ENCODE measurements around the gene VSTM2B.

Gene VSTM2B

GRCh38 chr19:29587059-29587458 lies 61.3 kb downstream of the VSTM2B start:
- in situ Hi-C loops (cut with HindIII; ENCODE audit: low sequenced_read_pairs) = no loop called here

DNA sequence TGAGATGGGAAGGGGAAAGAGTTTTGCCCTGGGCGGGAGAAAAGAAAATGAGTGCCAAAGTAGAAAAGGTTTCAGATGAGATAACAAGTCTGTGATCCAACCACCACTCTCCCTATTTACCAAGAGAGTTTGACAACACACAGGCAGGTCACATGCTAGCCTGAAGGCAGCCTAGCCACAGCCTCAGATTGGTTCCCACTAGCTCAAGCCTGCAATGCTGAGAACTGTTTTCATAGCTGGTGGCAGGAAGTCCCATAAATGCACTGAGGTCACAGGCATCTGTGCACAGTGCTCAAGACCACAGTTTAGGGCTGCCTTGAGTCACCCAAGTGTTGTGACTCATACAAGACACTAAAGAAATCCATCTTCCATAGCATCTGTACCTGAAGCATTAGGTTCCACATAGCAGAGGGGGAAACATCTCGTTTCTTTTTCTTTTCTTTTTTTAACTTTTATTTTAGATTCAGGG lies 61.8 kb downstream of the VSTM2B start:
- in situ Hi-C loops (cut with HindIII; ENCODE audit: low sequenced_read_pairs) = no loop called here

- in situ Hi-C loops (cut with HindIII; ENCODE audit: low sequenced_read_pairs) = no loop called here
Measured at GRCh38 chr19:29588095-29588494, 62.3 kb downstream of the VSTM2B start.

- in situ Hi-C loops (cut with HindIII; ENCODE audit: low sequenced_read_pairs) = no loop called here
Measured at GRCh38 chr19:29590278-29590677, 64.5 kb downstream of the VSTM2B start.

DNA sequence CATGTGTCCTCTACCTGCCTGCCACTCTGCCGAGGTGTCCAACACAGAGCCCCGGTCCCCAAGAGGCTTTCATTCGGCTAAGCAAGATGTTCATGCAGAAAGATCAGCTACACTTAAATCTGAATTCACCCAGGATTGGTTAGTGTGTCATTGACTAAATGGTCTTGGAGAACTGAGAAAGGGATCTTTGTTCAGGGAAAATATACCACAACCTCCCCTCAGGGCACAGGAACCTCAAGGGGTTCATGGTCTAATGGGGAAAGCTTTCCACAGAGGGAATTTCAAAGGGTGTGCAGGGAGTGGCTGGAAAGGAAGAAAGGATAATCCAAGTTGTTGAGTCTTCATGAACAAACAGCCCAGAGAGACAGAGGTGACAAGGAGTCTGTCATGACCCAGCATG lies 65.9 kb downstream of the VSTM2B start:
- in situ Hi-C loops (cut with HindIII; ENCODE audit: low sequenced_read_pairs) = no loop called here

DNA sequence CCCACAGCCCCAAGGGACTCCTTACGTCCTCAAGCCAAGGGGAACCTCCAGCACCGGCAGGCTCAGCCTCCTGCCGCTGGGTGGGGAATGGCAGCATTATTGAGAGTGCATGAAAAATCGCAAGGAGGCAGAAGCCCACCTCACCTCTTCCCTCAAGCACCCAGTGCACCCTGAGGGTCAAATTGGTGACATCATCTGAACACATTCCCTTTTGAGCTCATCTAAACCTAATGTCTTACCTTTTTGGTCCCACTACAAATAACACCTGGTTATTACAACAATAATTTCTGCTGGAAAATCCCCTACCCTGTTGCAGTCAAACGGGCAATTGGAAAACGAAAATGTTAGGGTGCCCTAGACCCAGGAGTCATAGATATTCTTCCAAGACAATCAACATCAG lies 68.1 kb downstream of the VSTM2B start:
- in situ Hi-C loops (cut with HindIII; ENCODE audit: low sequenced_read_pairs) = no loop called here

GRCh38 chr19:29596080-29596727 lies 70.4 kb downstream of the VSTM2B start:
- in situ Hi-C loops (cut with HindIII; ENCODE audit: low sequenced_read_pairs) = no loop called here

GRCh38 chr19:29596885-29597525 lies 71.2 kb downstream of the VSTM2B start:
- in situ Hi-C loops (cut with HindIII; ENCODE audit: low sequenced_read_pairs) = no loop called here

DNA sequence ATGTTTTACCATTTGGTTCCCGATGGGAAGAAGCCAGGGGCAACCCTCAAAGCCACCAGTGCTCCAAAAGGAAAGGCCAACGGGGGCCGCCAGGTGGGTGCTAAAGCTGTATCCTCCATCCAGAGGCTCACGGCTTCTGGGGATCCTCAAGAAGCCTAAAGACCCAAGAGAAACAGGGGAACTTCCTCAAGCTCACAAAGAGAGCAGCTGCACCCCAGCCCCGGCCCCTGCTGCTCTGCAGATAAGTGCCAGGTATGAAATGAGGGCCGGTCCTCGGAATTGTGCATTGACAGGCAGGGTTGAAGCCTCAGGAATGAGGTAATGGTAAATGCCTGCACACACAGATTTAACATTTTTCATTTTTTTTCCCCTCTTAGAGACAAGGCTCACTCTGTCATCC lies 72.2 kb downstream of the VSTM2B start:
- in situ Hi-C loops (cut with HindIII; ENCODE audit: low sequenced_read_pairs) = no loop called here

- in situ Hi-C loops (cut with HindIII; ENCODE audit: low sequenced_read_pairs) = no loop called here
Measured at GRCh38 chr19:29598496-29598895, 72.7 kb downstream of the VSTM2B start.

DNA sequence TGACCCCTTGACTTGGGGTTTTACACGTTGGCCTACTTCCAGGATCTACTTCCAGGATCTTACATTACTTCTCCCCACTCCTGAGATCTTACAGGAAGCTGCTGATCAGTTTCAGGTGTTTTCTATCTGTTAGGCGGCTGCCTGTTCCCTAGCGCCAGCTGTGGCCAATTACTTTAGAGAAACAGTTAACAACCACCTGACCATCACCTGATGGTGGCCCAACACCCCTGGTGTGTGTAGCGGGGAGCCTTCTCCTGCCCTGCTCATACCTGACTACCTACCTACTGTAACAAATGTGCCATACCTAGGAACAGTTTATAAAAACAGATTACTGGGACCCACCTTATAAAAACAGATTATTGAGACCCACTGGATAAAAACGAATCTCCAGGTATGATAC lies 77.5 kb downstream of the VSTM2B start:
- in situ Hi-C loops (cut with HindIII; ENCODE audit: low sequenced_read_pairs) = no loop called here

GRCh38 chr19:29605653-29606419 lies 80.0 kb downstream of the VSTM2B start, which contains the start of gene POP4:
Gene POP4 (plus strand): TSS chr19:29606283. CDS start chr19:29606319, 36 bp downstream.
- in situ Hi-C loops (cut with HindIII; ENCODE audit: low sequenced_read_pairs) = loop anchor here (5.0 kb wide), 3 partner anchors 56 to 111 kb away; partner anchors contain the start of genes C19orf12 and VSTM2B

GRCh38 chr19:29606420-29606747 lies 80.6 kb downstream of the VSTM2B start:
- in situ Hi-C loops (cut with HindIII; ENCODE audit: low sequenced_read_pairs) = loop anchor here (5.0 kb wide), 3 partner anchors 56 to 111 kb away; partner anchors contain the start of genes C19orf12 and VSTM2B

- in situ Hi-C loops (cut with HindIII; ENCODE audit: low sequenced_read_pairs) = loop anchor here (5.0 to 10.0 kb wide), 4 partner anchors 53 to 205 kb away; partner anchors contain the start of genes C19orf12, CCNE1 and VSTM2B
Measured at GRCh38 chr19:29609636-29610035, 83.8 kb downstream of the VSTM2B start.

DNA sequence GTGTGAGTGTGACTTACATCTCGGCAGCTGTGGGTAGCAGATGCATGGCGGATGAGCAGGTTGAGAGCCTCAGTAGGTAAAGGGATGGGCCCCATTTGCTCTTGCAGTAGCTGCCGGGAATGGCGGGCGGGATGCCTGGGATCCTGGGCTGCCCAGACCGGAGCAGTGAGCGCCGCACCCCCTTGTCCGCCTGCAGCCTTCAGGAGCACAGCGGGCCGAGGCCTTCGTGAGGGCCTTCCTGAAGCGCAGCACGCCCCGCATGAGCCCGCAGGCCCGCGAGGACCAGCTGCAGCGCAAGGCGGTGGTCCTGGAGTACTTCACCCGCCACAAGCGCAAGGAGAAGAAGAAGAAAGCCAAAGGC lies 84.4 kb downstream of the VSTM2B start:
- in situ Hi-C loops (cut with HindIII; ENCODE audit: low sequenced_read_pairs) = loop anchor here (10.0 kb wide), 1 partner anchor 205 kb away; the partner anchor contains the start of gene CCNE1

DNA sequence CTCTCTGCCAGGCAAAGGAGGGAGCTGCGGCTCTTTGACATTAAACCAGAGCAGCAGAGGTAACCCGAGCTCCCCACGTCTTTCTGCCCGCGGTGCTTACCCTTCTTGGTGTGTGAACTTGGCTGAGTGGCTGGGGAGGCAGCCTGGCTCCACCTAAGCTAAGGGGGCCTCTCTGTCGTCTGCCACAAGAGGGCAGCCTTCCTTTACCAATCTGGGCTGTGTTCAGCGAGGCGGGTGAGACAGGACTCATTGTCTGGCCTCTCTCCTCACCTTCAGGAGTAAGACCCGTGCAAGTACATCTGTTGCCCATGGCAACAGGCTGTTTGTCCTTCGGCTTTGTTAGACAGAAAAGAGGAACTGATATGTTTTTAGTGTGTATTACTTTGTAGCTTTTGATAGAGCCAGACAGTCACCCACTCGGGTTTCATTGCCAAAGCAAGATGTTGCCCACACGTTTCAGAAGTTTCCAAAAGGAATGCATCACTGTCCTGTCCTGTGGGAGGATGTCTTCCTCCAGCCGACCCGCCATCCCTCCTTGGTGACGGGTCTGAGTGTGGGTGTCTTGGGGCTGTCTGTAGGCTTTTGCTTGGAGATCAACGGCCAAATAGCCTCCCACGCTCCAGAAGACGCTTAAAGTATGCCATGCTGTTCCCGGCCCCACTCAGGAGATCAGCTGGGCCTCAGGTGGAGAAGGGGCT lies 84.9 kb downstream of the VSTM2B start:
- in situ Hi-C loops (cut with HindIII; ENCODE audit: low sequenced_read_pairs) = loop anchor here (10.0 kb wide), 1 partner anchor 204 kb away; the partner anchor contains the start of gene CCNE1

GRCh38 chr19:29612121-29612520 lies 86.3 kb downstream of the VSTM2B start:
- in situ Hi-C loops (cut with HindIII; ENCODE audit: low sequenced_read_pairs) = loop anchor here (10.0 kb wide), 1 partner anchor 203 kb away; the partner anchor contains the start of gene CCNE1

DNA sequence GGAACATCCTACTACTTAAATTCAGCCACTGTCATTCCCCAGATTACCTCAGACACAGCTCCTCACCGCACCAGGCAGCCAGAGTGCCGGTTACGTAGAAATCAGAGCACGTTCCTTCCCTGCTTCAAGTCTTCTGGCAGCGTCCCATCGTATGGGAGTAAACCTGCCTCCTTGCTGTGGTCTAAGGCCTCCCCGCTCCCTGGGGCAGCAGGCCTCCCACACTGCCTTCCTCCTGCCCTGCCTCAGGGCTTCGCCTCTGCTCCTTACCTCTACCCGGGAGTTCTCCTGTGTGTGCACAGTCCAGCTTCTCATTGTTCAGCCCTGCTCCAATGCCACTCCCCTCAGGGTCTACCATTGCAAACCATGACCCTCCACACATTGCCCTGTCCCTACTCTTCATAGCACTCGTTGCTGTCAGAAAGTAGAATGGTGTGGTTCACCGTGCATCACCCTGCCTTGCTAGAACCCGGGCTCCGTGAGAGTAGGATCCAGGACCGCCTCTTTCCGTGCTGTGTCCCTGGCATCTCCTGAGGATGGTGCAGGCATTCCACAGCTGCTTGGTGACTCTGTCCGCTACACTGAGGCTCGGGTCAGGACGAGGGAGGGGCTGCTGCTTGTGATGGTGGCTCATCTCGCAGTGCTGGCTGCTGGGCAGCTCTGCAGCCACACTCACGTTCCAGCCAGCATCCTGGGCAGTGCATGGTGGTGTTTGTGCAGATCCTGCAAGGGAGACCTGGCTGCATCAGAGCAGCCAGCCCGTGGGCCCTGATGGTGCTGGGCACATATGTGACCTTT lies 87.2 kb downstream of the VSTM2B start:
- in situ Hi-C loops (cut with HindIII; ENCODE audit: low sequenced_read_pairs) = loop anchor here (10.0 kb wide), 1 partner anchor 202 kb away; the partner anchor contains the start of gene CCNE1

DNA sequence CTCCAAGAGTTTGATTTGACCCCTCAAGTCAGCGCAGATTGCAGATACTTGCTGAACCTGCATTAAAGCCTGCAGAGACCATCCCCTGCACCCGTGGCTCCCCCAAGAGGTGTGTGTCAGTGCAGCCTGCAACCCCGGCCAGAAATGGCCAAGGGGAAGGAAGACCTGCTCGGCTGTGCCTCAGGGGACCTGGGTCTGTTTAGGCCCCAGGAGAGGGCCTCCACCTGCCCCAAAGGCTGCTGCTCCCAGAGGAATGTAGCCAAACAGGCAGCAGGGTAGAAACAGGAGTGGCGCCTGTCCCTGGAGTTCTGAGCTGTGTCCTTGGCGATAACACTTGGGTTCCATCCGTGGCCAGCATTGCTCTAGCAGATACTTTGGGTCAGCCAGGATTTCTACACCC lies 88.3 kb downstream of the VSTM2B start:
- in situ Hi-C loops (cut with HindIII; ENCODE audit: low sequenced_read_pairs) = loop anchor here (10.0 kb wide), 1 partner anchor 201 kb away; the partner anchor contains the start of gene CCNE1

All from endothelial cell of hepatic sinusoid (primary cell).